ENCODE results near the gene TMEM151B. TPM values are rescaled to one million over a fixed set of nuclear protein-coding genes. Genes with fewer than 3 reads are reported as not detected.

TMEM151B gene
- total and polyA plus RNA-seq, 5 donors = 0.26 to 1.1 (median 0.88) TPM; not detected in 2

DNA sequence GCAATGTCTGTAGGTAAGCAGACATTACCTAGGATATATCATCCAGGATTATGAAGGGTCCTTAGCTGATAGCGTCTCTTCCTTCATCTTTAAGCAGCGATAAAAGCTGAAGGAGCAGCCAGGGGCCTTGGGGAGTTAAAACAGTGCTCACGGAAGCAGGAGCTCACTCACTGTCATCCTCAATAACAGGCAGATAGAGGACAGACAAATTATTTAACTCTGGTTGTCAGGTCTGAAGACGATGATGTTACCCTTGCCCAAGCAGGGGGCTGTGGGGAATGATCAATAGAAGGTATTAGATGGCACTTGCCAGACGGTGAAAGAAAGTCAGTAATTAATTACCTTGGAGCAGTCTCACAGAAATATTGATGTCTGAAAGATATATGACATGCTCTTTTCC, 59.6 kb downstream of the TMEM151B start:
- no peak for DNase-seq
- 64% methylated on average over 5 of the region's 5 CpGs for WGBS
- no peaks in the 10 kb centered on the region for H3K9me3 ChIP-seq (ENCODE audit: control insufficient read depth, low read length)
- intact Hi-C loops (cut with DNase I) = loop anchor here in 3 of 4 donors (10.0 kb wide), 3 partner anchors 55 to 235 kb away; partner anchors contain the start of gene TMEM151B (in 1 of the 3)
- H3K4me1 ChIP-seq (ENCODE audit: control insufficient read depth, insufficient read depth, low read length) = no peaks in the 10 kb centered on the region
- no peak for ATAC-seq
- H3K27me3 ChIP-seq (ENCODE audit: control insufficient read depth, insufficient read depth) = no peaks in the 10 kb centered on the region
- H3K4me3 ChIP-seq (ENCODE audit: low read length) = no peak overlapping the region
- H3K27ac ChIP-seq (ENCODE audit: low read length) = no peak overlapping the region

GRCh38 chr6:44332585-44332984, 62.3 kb downstream of the TMEM151B start:
- no peaks in the 10 kb centered on the region for H3K9me3 ChIP-seq (ENCODE audit: control insufficient read depth, low read length)
- H3K4me1 ChIP-seq (ENCODE audit: control insufficient read depth, insufficient read depth, low read length) = no peaks in the 10 kb centered on the region
- intact Hi-C loops (cut with DNase I) = loop anchor here in 3 of 4 donors (10.0 kb wide), 3 partner anchors 58 to 238 kb away; partner anchors contain the start of gene TMEM151B (in 1 of the 3)
- 41% methylated on average over 7 of the region's 7 CpGs for WGBS
- H3K27ac ChIP-seq (ENCODE audit: low read length) = no peak overlapping the region
- H3K4me3 ChIP-seq (ENCODE audit: low read length) = no peak overlapping the region
- ATAC-seq (no peak), DNase-seq (no peak)
- H3K27me3 ChIP-seq (ENCODE audit: control insufficient read depth, insufficient read depth) = no peaks in the 10 kb centered on the region

DNA sequence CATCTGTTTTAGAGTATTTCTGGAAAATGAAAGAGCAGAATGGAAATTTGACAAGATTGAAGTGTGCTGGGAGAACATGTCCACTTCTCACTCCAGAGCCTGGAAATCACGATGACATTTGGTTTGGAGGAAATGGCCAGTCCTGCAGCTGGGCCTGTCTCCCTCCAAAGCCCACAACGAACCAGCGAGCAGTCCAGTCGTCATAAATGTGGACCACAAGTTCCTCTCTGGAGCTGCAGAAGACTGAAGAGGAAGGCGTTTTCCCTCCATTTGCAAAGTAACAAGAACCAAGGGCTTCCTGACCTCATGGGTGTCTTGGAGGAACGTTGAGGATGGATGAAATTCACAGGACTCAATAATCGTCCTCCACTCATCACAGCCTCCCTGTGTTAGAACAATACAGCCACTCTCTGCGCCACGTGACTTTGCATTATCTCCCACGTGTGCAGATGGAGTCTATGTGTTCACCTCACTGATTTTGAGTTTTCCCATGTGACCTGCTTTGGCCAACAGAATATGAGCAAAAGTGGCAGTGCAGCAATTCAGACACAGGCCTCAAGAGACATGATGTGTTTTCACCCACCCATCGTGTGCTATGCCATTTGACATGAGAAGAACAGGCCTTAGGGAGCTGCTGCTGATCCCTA, 63.1 kb downstream of the TMEM151B start:
- WGBS = 71% methylated on average over 11 of the region's 11 CpGs
- no peak for ATAC-seq
- no peak for DNase-seq
- no peak overlapping the region for H3K27ac ChIP-seq (ENCODE audit: low read length)
- no peaks in the 10 kb centered on the region for H3K4me1 ChIP-seq (ENCODE audit: control insufficient read depth, insufficient read depth, low read length)
- no peaks in the 10 kb centered on the region for H3K9me3 ChIP-seq (ENCODE audit: control insufficient read depth, low read length)
- H3K4me3 ChIP-seq (ENCODE audit: low read length) = no peak overlapping the region
- no peaks in the 10 kb centered on the region for H3K27me3 ChIP-seq (ENCODE audit: control insufficient read depth, insufficient read depth)
- intact Hi-C loops (cut with DNase I) = loop anchor here in 3 of 4 donors (10.0 kb wide), 3 partner anchors 59 to 239 kb away; partner anchors contain the start of gene TMEM151B (in 1 of the 3)

GRCh38 chr6:44333942-44334341, 63.7 kb downstream of the TMEM151B start:
- Histone ChIP-seq H3K9me3 (ENCODE audit: control insufficient read depth, low read length) (no peaks in the 10 kb centered on the region), H3K27ac (ENCODE audit: low read length) (no peak overlapping the region), H3K4me1 (ENCODE audit: control insufficient read depth, insufficient read depth, low read length) (no peaks in the 10 kb centered on the region), H3K27me3 (ENCODE audit: control insufficient read depth, insufficient read depth) (no peaks in the 10 kb centered on the region), H3K4me3 (ENCODE audit: low read length) (no peak overlapping the region)
- WGBS = 81% methylated on average over 5 of the region's 5 CpGs
- intact Hi-C loops (cut with DNase I) = loop anchor here in 3 of 4 donors (10.0 kb wide), 3 partner anchors 59 to 239 kb away; partner anchors contain the start of gene TMEM151B (in 1 of the 3)
- DNase-seq (no peak), ATAC-seq (no peak)

GRCh38 chr6:44335631-44336030, 65.4 kb downstream of the TMEM151B start:
- Histone ChIP-seq H3K27ac (ENCODE audit: low read length) (no peak overlapping the region), H3K9me3 (ENCODE audit: control insufficient read depth, low read length) (no peaks in the 10 kb centered on the region), H3K4me3 (ENCODE audit: low read length) (no peak overlapping the region), H3K27me3 (ENCODE audit: control insufficient read depth, insufficient read depth) (no peaks in the 10 kb centered on the region), H3K4me1 (ENCODE audit: control insufficient read depth, insufficient read depth, low read length) (no peaks in the 10 kb centered on the region)
- DNase-seq = no peak
- intact Hi-C loops (cut with DNase I) = loop anchor here in 3 of 4 donors (5.0 to 10.0 kb wide), 4 partner anchors 61 to 241 kb away; partner anchors contain the start of genes NFKBIE (in 1 of the 3) and TMEM151B (in 1 of the 3)
- WGBS = 44% methylated on average over 1 of the region's 1 CpG
- ATAC-seq = no peak

- peak; percentile 71 to 73 for ATAC-seq
- intact Hi-C loops (cut with DNase I) = loop anchor here in 3 of 4 donors (1.0 to 10.0 kb wide), 5 partner anchors 64 to 244 kb away; partner anchors contain the start of genes NFKBIE (in 1 of the 3) and TMEM151B (in 1 of the 3)
- DNase-seq = peak; percentile 19 to 80 (median 73)
- H3K9me3 ChIP-seq (ENCODE audit: control insufficient read depth, low read length) = no peaks in the 10 kb centered on the region
- H3K4me3 ChIP-seq (ENCODE audit: low read length) = no peak overlapping the region
- H3K27ac ChIP-seq (ENCODE audit: low read length) = no peak overlapping the region
- WGBS = 4% methylated on average over 11 of the region's 11 CpGs
- no peaks in the 10 kb centered on the region for H3K27me3 ChIP-seq (ENCODE audit: control insufficient read depth, insufficient read depth)
- H3K4me1 ChIP-seq (ENCODE audit: control insufficient read depth, insufficient read depth, low read length) = no peaks in the 10 kb centered on the region
Observed at GRCh38 chr6:44338228-44339122, 68.2 kb downstream of the TMEM151B start.

DNA sequence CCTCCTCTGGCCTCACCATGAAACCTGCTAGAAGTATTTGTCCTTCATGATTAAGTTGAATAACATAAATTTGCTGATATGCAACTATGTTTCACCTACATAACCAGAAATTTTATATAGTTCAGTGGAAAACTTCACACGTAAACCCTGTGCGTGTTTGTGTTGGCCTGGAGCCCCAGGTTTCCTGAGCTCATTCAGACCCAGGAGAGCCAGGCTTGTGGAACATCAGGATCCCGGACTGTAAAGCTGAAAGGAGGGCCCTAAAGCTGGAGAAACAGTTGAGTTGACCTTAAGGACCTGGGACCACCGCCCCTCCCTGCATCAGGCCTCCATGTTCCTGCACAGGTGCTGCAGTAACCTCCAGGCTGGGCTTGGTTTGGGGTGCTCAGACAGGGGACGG, 69.1 kb downstream of the TMEM151B start:
- WGBS = 68% methylated on average over 5 of the region's 5 CpGs
- Histone ChIP-seq H3K27ac (ENCODE audit: low read length) (no peak overlapping the region), H3K27me3 (ENCODE audit: control insufficient read depth, insufficient read depth) (no peaks in the 10 kb centered on the region), H3K4me3 (ENCODE audit: low read length) (no peak overlapping the region), H3K9me3 (ENCODE audit: control insufficient read depth, low read length) (no peaks in the 10 kb centered on the region), H3K4me1 (ENCODE audit: control insufficient read depth, insufficient read depth, low read length) (no peaks in the 10 kb centered on the region)
- intact Hi-C loops (cut with DNase I) = loop anchor here in 3 of 4 donors (5.0 to 10.0 kb wide), 4 partner anchors 64 to 244 kb away; partner anchors contain the start of genes NFKBIE (in 1 of the 3) and TMEM151B (in 1 of the 3)
- peak; percentile 9 to 37 for ATAC-seq
- DNase-seq = peak in 2 of 3 donors; percentile 28 to 68

- H3K27ac ChIP-seq (ENCODE audit: low read length) = no peak overlapping the region
- ATAC-seq = no peak
- intact Hi-C loops (cut with DNase I) = loop anchor here (5.0 to 10.0 kb wide), 4 partner anchors 65 to 245 kb away; partner anchors contain the start of genes NFKBIE (in 1 of the 4) and TMEM151B (in 1 of the 4)
- H3K4me1 ChIP-seq (ENCODE audit: control insufficient read depth, insufficient read depth, low read length) = no peaks in the 10 kb centered on the region
- no peaks in the 10 kb centered on the region for H3K27me3 ChIP-seq (ENCODE audit: control insufficient read depth, insufficient read depth)
- 62% methylated on average over 7 of the region's 7 CpGs for WGBS
- DNase-seq = no peak
- no peak overlapping the region for H3K4me3 ChIP-seq (ENCODE audit: low read length)
- no peaks in the 10 kb centered on the region for H3K9me3 ChIP-seq (ENCODE audit: control insufficient read depth, low read length)
Observed at GRCh38 chr6:44339763-44340625, 69.7 kb downstream of the TMEM151B start.

DNA sequence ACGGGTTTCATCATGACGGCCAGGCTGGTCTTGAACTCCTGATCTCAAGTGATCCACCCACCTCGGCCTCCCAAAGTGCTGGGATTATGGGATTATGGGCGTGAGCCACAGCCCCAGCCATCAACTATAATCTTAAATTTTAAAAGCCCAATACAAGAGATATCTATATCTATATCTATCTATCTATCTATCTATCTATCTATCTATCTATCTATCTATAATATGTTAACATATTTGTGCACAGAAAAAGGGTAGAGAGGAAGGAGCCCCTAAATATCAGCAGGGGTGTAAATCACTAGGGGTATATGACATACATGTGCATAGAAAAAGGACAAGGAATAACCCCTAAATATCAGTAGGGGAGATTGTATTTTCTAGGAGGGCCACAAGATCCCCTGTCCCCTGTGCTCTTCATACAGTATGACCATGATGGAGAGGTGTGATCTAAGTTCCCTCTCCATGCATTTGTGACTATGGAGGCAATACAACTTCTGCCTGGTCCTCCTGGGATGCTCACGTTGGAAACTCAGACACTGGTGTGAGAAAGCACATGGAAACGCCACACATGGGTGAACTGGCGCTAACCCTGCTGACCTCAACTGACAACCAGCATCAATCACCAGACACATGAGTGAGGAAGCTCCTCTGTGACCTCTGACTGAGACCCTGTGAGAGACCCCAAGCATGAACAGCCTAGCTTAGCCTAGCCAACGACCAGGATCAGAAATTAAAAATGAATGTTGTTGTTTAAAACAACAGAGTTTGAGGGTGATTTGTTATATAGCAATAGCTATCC, 71.0 kb downstream of the TMEM151B start:
- DNase-seq (no peak), ATAC-seq (no peak)
- H3K4me1 ChIP-seq (ENCODE audit: control insufficient read depth, insufficient read depth, low read length) = no peaks in the 10 kb centered on the region
- H3K9me3 ChIP-seq (ENCODE audit: control insufficient read depth, low read length) = no peaks in the 10 kb centered on the region
- H3K27ac ChIP-seq (ENCODE audit: low read length) = no peak overlapping the region
- no peaks in the 10 kb centered on the region for H3K27me3 ChIP-seq (ENCODE audit: control insufficient read depth, insufficient read depth)
- 60% methylated on average over 8 of the region's 8 CpGs for WGBS
- intact Hi-C loops (cut with DNase I) = loop anchor here in 1 of 4 donors (10.0 kb wide), 1 partner anchor 246 kb away; no protein-coding TSS in a partner anchor
- no peak overlapping the region for H3K4me3 ChIP-seq (ENCODE audit: low read length)
